ENCODE results near the gene OR51L1.
"Not testable (repeated sequence)": the region's sequence is repeated elsewhere in the genome, so short reads cannot be mapped to it uniquely, and the experiment has no call there.

Gene OR51L1

GRCh38 chr11:4994551-4994950 lies at the start of gene OR51L1:
Gene OR51L1 (plus strand): TSS chr11:4994851. CDS start chr11:4998983, 4,132 bp downstream.
- no peak for DNase-seq

- DNase-seq, result no peak
Observed at GRCh38 chr11:4947505-4947904, 47.1 kb upstream of the OR51L1 start, which contains the start of gene OR51A4. Gene OR51A4 (minus strand): TSS chr11:4947605. CDS start chr11:4947100, 505 bp downstream.

- not testable (repeated sequence) for DNase-seq
Observed at GRCh38 chr11:4955613-4956012, 39.0 kb upstream of the OR51L1 start, which contains the start of gene OR51A2. Gene OR51A2 (minus strand): TSS chr11:4955713. CDS start chr11:4955713, 0 bp downstream.

- no peak for DNase-seq
Observed at GRCh38 chr11:4957396-4957795, 37.3 kb upstream of the OR51L1 start.

GRCh38 chr11:4960877-4961276 lies 33.8 kb upstream of the OR51L1 start:
- DNase-seq, result no peak

- no peak for DNase-seq
Observed at GRCh38 chr11:4962816-4963215, 31.8 kb upstream of the OR51L1 start.

- DNase-seq, result no peak
Observed at GRCh38 chr11:4975436-4975835, 19.2 kb upstream of the OR51L1 start.

GRCh38 chr11:4979036-4979435 lies 15.6 kb upstream of the OR51L1 start:
- DNase-seq, result no peak

GRCh38 chr11:4982678-4983077 lies 12.0 kb upstream of the OR51L1 start:
- no peak for DNase-seq

GRCh38 chr11:4983841-4984240 lies 10.8 kb upstream of the OR51L1 start:
- no peak for DNase-seq

GRCh38 chr11:4991060-4991459 lies 3.6 kb upstream of the OR51L1 start:
- no peak for DNase-seq

GRCh38 chr11:5004424-5005274 lies 10.0 kb downstream of the OR51L1 start:
- peak; percentile 28 for DNase-seq

GRCh38 chr11:5007561-5007960 lies 12.9 kb downstream of the OR51L1 start:
- no peak for DNase-seq

GRCh38 chr11:5011254-5011653 lies 16.6 kb downstream of the OR51L1 start:
- DNase-seq, result no peak

GRCh38 chr11:5013012-5013411 lies 18.4 kb downstream of the OR51L1 start:
- no peak for DNase-seq

- DNase-seq, result no peak
Observed at GRCh38 chr11:5021996-5022395, 27.3 kb downstream of the OR51L1 start.

- DNase-seq, result no peak
Observed at GRCh38 chr11:5036669-5037068, 42.0 kb downstream of the OR51L1 start.

- DNase-seq, result no peak
Observed at GRCh38 chr11:5037926-5038325, 43.3 kb downstream of the OR51L1 start.

- no peak for DNase-seq
Observed at GRCh38 chr11:5038341-5038740, 43.7 kb downstream of the OR51L1 start.

GRCh38 chr11:5040876-5041275 lies 46.2 kb downstream of the OR51L1 start:
- no peak for DNase-seq

- no peak for DNase-seq
Observed at GRCh38 chr11:5042091-5042490, 47.4 kb downstream of the OR51L1 start.

GRCh38 chr11:5043380-5043779 lies 48.7 kb downstream of the OR51L1 start:
- no peak for DNase-seq

GRCh38 chr11:5046226-5046625 lies 51.6 kb downstream of the OR51L1 start, which contains the start of gene OR52J3:
Gene OR52J3 (plus strand): TSS chr11:5046526. CDS start chr11:5046526, 0 bp downstream.
- DNase-seq, result no peak

GRCh38 chr11:5046754-5047330 lies 52.2 kb downstream of the OR51L1 start:
- no peak for DNase-seq
